H9 (cell line): Measurements from ENCODE around the gene TRAPPC13. TPM values are rescaled to one million over a fixed set of nuclear protein-coding genes. Genes with fewer than 3 reads are reported as not detected.

Source experiments
- DNase-seq: peaks from one replicate; pipeline ENCODE4 v3.0.0-alpha.2; 2017
- H2AFZ ChIP-seq: one replicate; pipeline ENCODE4 v1.6.1; 2013; ENCODE audit warnings: mild to moderate bottlenecking, low read length, control low read depth, moderate library complexity
- H2AK5ac ChIP-seq: 2 replicates; pipeline ENCODE4 v1.6.1; 2013; ENCODE audit warnings: low read length, control low read depth, mixed read lengths; ENCODE audit not compliant: insufficient read length
- H2BK120ac ChIP-seq: one replicate; pipeline ENCODE4 v1.6.1; 2013; ENCODE audit warnings: low read depth, mild to moderate bottlenecking, low read length, control low read depth, inconsistent platforms; ENCODE audit not compliant: poor library complexity, severe bottlenecking
- H2BK12ac ChIP-seq: 2 replicates; pipeline ENCODE4 v1.6.1; 2013; ENCODE audit warnings: low read length, control low read depth, mixed read lengths, low read depth; ENCODE audit not compliant: insufficient read length
- H2BK15ac ChIP-seq: 2 replicates; pipeline ENCODE4 v1.6.1; 2013; ENCODE audit warnings: low read depth, low read length, control low read depth
- H2BK20ac ChIP-seq: one replicate; pipeline ENCODE4 v1.6.1; 2013; ENCODE audit warnings: low read depth, mild to moderate bottlenecking, low read length, control low read depth, inconsistent platforms; ENCODE audit not compliant: poor library complexity, severe bottlenecking
- H2BK5ac ChIP-seq: 2 replicates; pipeline ENCODE4 v1.6.1; 2013; ENCODE audit warnings: low read length, control low read depth, mixed read lengths; ENCODE audit not compliant: insufficient read length
- H3K14ac ChIP-seq: 2 replicates; pipeline ENCODE4 v1.6.1; 2013; ENCODE audit warnings: low read length, control low read depth; ENCODE audit not compliant: insufficient read depth
- H3K18ac ChIP-seq: 2 replicates; pipeline ENCODE4 v1.6.1; 2013; ENCODE audit warnings: low read depth, mild to moderate bottlenecking, mixed read lengths, low read length, control low read depth; ENCODE audit not compliant: insufficient read length
- H3K23ac ChIP-seq: 2 replicates; pipeline ENCODE4 v1.6.1; 2013; ENCODE audit warnings: low read length, control low read depth, mixed read lengths, low read depth; ENCODE audit not compliant: insufficient read length
- H3K23me2 ChIP-seq: 2 replicates; pipeline ENCODE4 v1.6.1; 2013; ENCODE audit warnings: low read depth, mild to moderate bottlenecking, mixed read lengths, low read length, control low read depth; ENCODE audit not compliant: insufficient read length, poor library complexity, severe bottlenecking
- H3K27ac ChIP-seq: 2 replicates; pipeline ENCODE4 v1.5.1; 2013; ENCODE audit warnings: low read length, control low read depth, mixed read lengths, low read depth; ENCODE audit not compliant: insufficient read length
- H3K27me3 ChIP-seq: 2 replicates; pipeline ENCODE4 v1.6.1; 2013; ENCODE audit warnings: low read length, control low read depth, inconsistent platforms; ENCODE audit not compliant: insufficient read depth
- H3K4ac ChIP-seq: 2 replicates; pipeline ENCODE4 v1.6.1; 2013; ENCODE audit warnings: low read depth, mild to moderate bottlenecking, control low read depth, inconsistent platforms, low read length, moderate library complexity
- H3K4me1 ChIP-seq: 2 replicates; pipeline ENCODE4 v1.6.1; 2013; ENCODE audit warnings: low read length, control low read depth, inconsistent platforms; ENCODE audit not compliant: insufficient read depth
- H3K4me2 ChIP-seq: 2 replicates; pipeline ENCODE4 v1.6.1; 2013; ENCODE audit warnings: low read length, control low read depth, mixed read lengths; ENCODE audit not compliant: insufficient read length, insufficient read depth
- H3K56ac ChIP-seq: 2 replicates; pipeline ENCODE4 v1.6.1; 2013; ENCODE audit warnings: low read depth, mild to moderate bottlenecking, mixed read lengths, low read length, control low read depth; ENCODE audit not compliant: insufficient read length
- H3K79me1 ChIP-seq: 2 replicates; pipeline ENCODE4 v1.6.1; 2013; ENCODE audit warnings: low read depth, mild to moderate bottlenecking, moderate library complexity, low read length, control low read depth, inconsistent platforms; ENCODE audit not compliant: insufficient read depth, poor library complexity, severe bottlenecking
- H3K79me2 ChIP-seq: 2 replicates; pipeline ENCODE4 v1.6.1; 2013; ENCODE audit warnings: low read length, control low read depth, inconsistent platforms; ENCODE audit not compliant: insufficient read depth
- H3K9ac ChIP-seq: 2 replicates; pipeline ENCODE4 v1.6.1; 2013; ENCODE audit warnings: low read length, control low read depth, mixed read lengths; ENCODE audit not compliant: insufficient read length; ENCODE audit errors: extremely low read depth
- H3K9me3 ChIP-seq: one replicate; pipeline ENCODE4 v1.6.1; 2013; ENCODE audit warnings: low read depth, low read length, inconsistent platforms; ENCODE audit not compliant: control insufficient read depth
- H3T11ph ChIP-seq: one replicate; pipeline ENCODE4 v1.6.1; 2013; ENCODE audit warnings: mild to moderate bottlenecking, low read length, control low read depth, inconsistent platforms
- H4K20me1 ChIP-seq: one replicate; pipeline ENCODE4 v1.6.1; 2013; ENCODE audit not compliant: control insufficient read depth, insufficient read length, insufficient read depth
- H4K5ac ChIP-seq: 2 replicates; pipeline ENCODE4 v1.6.1; 2013; ENCODE audit warnings: low read depth, mild to moderate bottlenecking, mixed read lengths, low read length, control low read depth; ENCODE audit not compliant: insufficient read length
- H4K8ac ChIP-seq: replicated peaks from 2 replicates; pipeline ENCODE4 v1.6.1; 2013; ENCODE audit warnings: low read length, control low read depth, mixed read lengths, low read depth; ENCODE audit not compliant: insufficient read length
- H4K91ac ChIP-seq: 2 replicates; pipeline ENCODE4 v1.6.1; 2013; ENCODE audit warnings: low read depth, mild to moderate bottlenecking, moderate library complexity, mixed read lengths, low read length, control low read depth; ENCODE audit not compliant: insufficient read length
- H3K27ac Mint-ChIP-seq, 3 experiments: 2 replicates in 2 of 3; 3 replicates in 1 of 3; pipeline ENCODE4 v1.8.0; 2020 to 2021; ENCODE audit warnings: mixed read lengths in 3 of 3, mild to moderate bottlenecking in 1 of 3, moderate library complexity in 1 of 3
- H3K27me3 Mint-ChIP-seq: 2 replicates; pipeline ENCODE4 v1.8.0; 2021; ENCODE audit warnings: low read depth, mild to moderate bottlenecking, moderate library complexity, mixed read lengths
- H3K36me3 Mint-ChIP-seq, 3 experiments: 2 replicates in 2 of 3; 3 replicates in 1 of 3; pipeline ENCODE4 v1.8.0; 2020 to 2021; ENCODE audit warnings: low read depth in 3 of 3, mixed read lengths in 3 of 3; ENCODE audit not compliant: insufficient read depth in 1 of 3
- H3K4me1 Mint-ChIP-seq, 2 experiments: 2 replicates each; pipeline ENCODE4 v1.8.0; 2020; ENCODE audit warnings: mixed read lengths in 2 of 2
- H3K4me3 Mint-ChIP-seq, 2 experiments: 2 replicates in 1 of 2; 3 replicates in 1 of 2; pipeline ENCODE4 v1.8.0; 2020 to 2021; ENCODE audit warnings: mild to moderate bottlenecking in 2 of 2, mixed read lengths in 2 of 2, moderate library complexity in 1 of 2
- H3K9me3 Mint-ChIP-seq, 2 experiments: 2 replicates in 1 of 2; 3 replicates in 1 of 2; pipeline ENCODE4 v1.8.0; 2020; ENCODE audit warnings: mild to moderate bottlenecking in 2 of 2, mixed read lengths in 2 of 2, moderate library complexity in 1 of 2
- CTCF ChIP-seq: fragments of 200-600 bp; sonication (generic); conservative IDR thresholded peaks from 3 replicates; pipeline ENCODE4 v1.8.0; 2021; ENCODE audit warnings: antibody characterized with exemption, mild to moderate bottlenecking
- WGBS: extraction: QIAGEN DNeasy Blood & Tissue Kit; methylation state at CpG from one replicate; pipeline ENCODE4 v1.1.7; 2013; ENCODE audit warnings: missing lambda C conversion rate, low lambda C conversion rate, mixed read lengths; ENCODE audit not compliant: insufficient read length; ENCODE audit errors: extremely low coverage; 5-methylcytosine and 5-hydroxymethylcytosine counted together
- total RNA-seq: library from RNA; stranded (reverse); gene quantifications from 2 replicates; pipeline ENCODE4 v1.2.1, GENCODE V29; 2021

TRAPPC13 gene
- total RNA-seq, 1 experiment from 2014 or later: 16.7 TPM

GRCh38 chr5:65699338-65699737, 74.5 kb downstream of the TRAPPC13 start:
- Histone ChIP-seq H3K23me2 (no peaks in the 10 kb centered on the region), H3K79me1 (no peaks in the 10 kb centered on the region), H3T11ph (no peak overlapping the region), H3K79me2 (no peaks in the 10 kb centered on the region), H2BK120ac (no peak overlapping the region), H2BK5ac (no peak overlapping the region), H2AK5ac (no peak overlapping the region), H3K27ac (no peak overlapping the region), H3K23ac (no peak overlapping the region), H4K20me1 (no peaks in the 10 kb centered on the region), H3K9me3 (no peaks in the 10 kb centered on the region), H2AFZ (no peak overlapping the region), H3K56ac (no peak overlapping the region), H2BK15ac (no peak overlapping the region), H4K8ac (no peak overlapping the region), H3K27me3 (no peaks in the 10 kb centered on the region), H3K4ac (no peak overlapping the region), H2BK20ac (no peak overlapping the region), H3K4me1 (no peaks in the 10 kb centered on the region; the same call in 1 of the 2 replicates), H4K91ac (no peak overlapping the region), H3K18ac (no peak overlapping the region), H3K14ac (no peak overlapping the region), H3K9ac (no peak overlapping the region), H2BK12ac (no peak overlapping the region), H3K4me2 (no peak overlapping the region), H4K5ac (no peak overlapping the region)
- H3K27ac Mint-ChIP-seq: no peak overlapping the region
- no peaks in the 10 kb centered on the region for H3K9me3 Mint-ChIP-seq
- no peak overlapping the region for H3K4me3 Mint-ChIP-seq
- WGBS: no CpG with 5 or more reads among the region's 4 CpGs
- H3K27me3 Mint-ChIP-seq: no peaks in the 10 kb centered on the region
- H3K4me1 Mint-ChIP-seq: no peaks in the 10 kb centered on the region
- H3K36me3 Mint-ChIP-seq: peaks cover 2 to 37% (median 17%) of the 10 kb centered on the region in 3 experiments; a peak in 6 of 7 replicates
- no peak for DNase-seq
- TF ChIP-seq CTCF: no peak
